NCI-H1694 treated with DMSO at 0.1 percent for 48 hours (cell line): ENCODE results near the gene ARG1.
"Not testable (repeated sequence)": the region's sequence is repeated elsewhere in the genome, so short reads cannot be mapped to it uniquely, and the experiment has no call there.

Experiments
- DNase-seq: peaks from one replicate; lab custom pipeline; 2025; lab: John Stamatoyannopoulos, UW

The ARG1 gene

GRCh38 chr6:131572686-131573415, at the start of gene ARG1:
Gene ARG1 (plus strand): TSS chr6:131573226. CDS start chr6:131573283, 57 bp downstream.
- DNase-seq: no peak

DNA sequence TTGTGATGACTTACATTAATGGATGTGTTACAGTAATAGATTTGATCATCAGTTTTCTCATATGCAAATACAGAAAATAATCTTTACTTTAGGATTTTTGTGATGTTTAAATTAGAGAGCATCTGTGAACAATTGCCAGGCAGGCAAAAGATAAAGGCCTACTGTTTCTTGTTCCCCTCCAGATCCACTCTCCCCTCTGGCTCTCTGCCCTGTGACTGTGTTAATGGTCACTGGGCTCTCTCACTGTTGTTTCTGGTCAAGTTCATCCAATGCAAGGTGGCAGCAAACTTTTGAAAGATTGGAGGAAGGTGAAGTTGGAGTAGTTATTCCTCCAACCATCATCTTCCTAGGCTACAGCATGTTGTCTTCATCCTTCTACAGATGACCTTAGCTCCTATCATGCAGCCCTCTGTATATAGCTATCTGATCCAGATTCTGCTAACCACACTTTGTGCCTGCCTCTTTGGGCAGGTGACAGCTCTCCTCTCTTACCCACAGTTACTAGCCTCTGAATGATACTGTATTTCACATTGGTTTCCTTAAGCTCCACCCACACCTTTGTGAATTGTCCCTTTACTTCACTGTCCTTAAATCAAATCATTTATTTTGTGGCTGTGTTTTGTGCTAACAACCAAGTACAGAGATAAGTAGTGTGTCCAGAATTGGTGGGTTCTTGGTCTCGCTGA, 48.9 kb upstream of the ARG1 start:
- DNase-seq: no peak

GRCh38 chr6:131524695-131525336, 48.2 kb upstream of the ARG1 start:
- no peak for DNase-seq

DNA sequence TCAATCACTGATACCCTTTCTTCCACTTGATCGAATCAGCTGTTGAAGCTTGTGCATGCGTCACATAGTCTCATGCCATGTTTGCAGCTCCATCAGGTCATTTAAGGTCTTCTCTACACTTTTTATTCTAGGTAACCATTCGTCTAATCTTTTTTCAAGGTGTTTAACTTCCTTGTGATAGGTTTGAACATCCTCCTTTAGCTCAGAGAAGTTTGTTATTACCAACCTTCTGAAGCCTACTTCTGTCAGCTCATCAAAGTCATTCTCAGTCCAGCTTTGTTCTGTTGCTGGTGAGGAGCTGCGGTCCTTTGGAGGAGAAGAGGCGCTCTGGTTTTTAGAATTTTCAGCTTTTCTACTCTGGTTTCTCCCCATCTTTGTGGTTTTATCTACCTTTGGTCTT, 42.1 kb upstream of the ARG1 start:
- not testable (repeated sequence) for DNase-seq

DNA sequence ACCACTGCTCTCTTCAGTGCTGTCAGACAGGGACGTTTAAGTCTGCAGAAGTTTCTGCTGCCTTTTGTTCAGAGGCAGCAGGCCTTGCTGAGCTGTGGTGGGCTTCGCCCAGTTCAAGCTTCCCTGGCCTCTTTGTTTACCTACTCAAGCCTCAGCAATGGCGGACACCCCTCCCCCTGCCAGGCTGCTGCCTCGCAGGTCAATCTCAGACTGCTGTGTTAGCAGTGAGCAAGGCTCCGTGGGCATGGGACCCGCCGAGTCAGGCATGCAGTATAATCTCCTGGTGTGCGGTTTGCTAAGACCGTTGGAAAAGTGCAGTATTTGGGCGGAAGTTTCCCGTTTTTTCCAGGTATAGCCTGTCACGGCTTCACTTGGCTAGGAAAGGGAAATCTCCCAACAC, 41.3 kb upstream of the ARG1 start:
- not testable (repeated sequence) for DNase-seq

DNA sequence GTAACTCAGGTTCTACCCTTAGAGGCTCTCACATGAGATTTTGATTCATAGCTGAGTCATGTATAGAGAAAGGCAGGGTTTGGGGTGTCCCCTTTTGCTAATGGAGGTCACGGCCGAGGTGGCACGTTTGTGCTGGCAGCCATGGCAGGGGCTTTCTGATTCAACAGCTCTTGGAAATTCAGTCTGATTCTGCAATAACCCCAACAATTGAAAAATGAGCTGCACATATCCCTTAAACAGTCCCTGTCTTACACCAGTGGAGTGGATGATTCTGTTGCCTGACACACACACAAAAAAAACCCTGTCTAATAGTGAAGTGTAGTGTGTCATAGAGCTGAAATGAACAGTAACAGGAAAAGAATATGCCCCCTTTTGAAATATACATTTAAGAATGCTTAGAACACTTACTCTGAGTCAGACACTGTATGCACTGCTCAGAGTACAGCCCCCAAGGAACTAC, 40.4 kb upstream of the ARG1 start:
- no peak for DNase-seq

- DNase-seq: not testable (repeated sequence)
These were observed 34.4 kb upstream of the ARG1 start for GRCh38 chr6:131538615-131539014.

DNA sequence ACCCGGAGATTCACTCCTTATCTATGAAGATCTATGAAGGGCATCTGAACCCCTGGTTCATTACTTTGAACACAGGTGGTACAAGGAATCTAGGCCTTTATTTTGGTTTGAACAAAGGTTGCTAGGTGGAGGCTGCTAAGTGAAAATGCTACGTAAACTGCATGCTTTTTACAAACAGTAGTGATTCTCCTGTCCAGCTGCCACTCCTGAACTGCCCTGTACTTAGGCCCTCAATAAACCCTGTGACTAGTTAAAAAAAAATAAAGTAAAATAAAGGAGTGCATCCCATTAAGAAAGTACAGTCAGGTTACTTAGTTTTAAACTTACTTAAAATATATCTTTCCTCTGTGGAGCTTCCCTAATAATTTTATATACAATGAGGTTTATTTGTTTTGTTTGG, 27.7 kb upstream of the ARG1 start:
- no peak for DNase-seq

DNA sequence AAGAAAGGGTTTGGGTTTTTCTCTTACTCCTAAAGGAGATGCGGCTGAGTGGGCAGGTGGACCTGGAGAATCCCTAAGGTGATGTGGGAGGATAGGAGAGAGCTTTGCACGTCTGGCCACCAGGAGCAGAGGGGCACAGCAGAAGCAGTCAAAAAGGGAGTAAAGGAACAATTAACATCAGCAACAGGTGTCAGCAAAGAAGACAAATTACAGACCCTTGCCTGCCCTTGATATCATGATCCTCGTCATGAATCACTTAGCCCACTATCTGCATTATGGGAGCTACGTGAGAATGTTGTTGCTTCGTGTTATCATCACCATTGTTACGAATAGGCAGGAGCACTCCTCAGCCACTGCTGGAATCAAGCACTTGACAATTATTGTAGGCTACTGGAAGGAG, 25.5 kb upstream of the ARG1 start:
- DNase-seq: no peak

GRCh38 chr6:131548441-131548840, 24.6 kb upstream of the ARG1 start:
- DNase-seq: no peak

- DNase-seq: no peak
These were observed 23.2 kb upstream of the ARG1 start for GRCh38 chr6:131549811-131550210.

- DNase-seq: no peak
These were observed 21.1 kb upstream of the ARG1 start for GRCh38 chr6:131551902-131552301.

GRCh38 chr6:131552572-131552971, 20.5 kb upstream of the ARG1 start:
- no peak for DNase-seq

DNA sequence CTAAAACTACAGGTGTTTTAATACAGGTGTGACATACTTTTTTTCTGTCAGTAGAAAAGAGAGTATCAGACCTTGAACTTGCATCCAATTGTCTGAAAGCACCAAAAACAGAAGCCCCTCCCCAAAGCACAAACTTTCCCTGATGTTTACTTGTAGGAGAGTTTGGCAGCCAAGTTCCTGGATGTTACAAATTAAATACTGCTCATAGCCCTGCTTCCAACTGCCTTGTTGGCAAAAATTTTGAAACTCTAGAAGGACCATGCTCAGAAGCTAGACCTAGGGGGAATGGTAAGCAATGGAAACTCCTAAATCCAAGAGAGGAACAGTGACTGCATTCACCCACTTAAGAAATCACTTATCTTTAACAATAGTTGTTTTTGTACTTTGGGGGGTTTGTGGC, 17.0 kb upstream of the ARG1 start:
- no peak for DNase-seq

GRCh38 chr6:131558922-131559321, 14.1 kb upstream of the ARG1 start:
- DNase-seq: no peak

DNA sequence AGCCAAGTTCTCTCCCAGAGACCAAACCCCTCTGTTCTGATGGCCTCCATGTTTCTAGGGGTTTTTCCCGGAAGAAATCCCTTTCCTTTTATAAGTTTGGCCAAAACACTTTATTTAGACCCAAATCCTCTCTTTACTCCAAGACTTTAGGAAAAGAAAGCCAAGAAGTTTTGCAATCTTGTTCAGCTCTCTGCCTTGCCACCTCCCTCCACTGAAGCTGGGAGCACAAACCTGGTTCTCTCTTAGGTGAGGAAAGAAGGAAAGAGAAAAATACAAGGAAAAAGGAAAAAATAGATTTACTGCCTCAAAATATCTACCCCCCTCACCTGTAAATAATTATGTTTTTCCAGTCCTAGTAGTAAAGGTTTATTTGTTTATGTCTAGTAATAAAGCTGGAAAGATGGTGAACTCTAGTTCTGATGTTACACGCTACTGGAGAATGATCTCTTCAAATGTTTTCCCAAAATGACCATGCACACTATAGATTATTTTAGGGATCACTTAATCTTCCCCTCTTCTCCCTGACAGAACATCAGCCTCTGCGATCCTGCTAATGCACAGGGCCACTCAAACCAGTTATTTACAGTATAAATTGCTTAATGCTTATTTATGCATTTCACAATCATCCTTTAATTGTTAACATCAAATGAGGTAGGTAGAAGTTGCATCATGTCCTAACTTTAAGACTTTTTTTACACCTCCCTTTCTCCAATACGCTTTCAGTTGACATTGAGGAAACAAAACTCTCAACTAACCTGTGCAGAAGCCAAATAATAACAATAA, 10.9 kb upstream of the ARG1 start:
- DNase-seq: no peak

- DNase-seq: no peak
These were observed 8.0 kb upstream of the ARG1 start for GRCh38 chr6:131565056-131565455.

DNA sequence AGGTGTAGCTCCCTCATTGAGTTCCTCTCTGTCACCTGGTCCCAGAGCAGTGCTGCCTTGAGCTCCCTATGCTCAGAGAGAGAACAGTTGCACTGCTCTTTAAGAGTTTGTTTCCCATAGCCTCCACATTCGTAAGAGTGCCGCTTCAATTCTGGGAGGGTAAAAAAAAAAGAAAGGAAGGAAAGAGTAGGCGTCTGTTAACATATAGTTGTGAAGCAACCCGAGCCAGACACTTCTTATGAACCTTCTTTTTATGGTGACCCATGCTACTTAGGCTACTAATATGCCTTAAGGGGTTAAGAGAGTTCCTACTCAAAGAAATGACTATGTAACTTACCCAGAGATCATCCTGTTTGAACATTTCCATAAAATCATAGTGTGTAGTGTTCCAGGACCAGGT, 4.3 kb upstream of the ARG1 start:
- DNase-seq: no peak

DNA sequence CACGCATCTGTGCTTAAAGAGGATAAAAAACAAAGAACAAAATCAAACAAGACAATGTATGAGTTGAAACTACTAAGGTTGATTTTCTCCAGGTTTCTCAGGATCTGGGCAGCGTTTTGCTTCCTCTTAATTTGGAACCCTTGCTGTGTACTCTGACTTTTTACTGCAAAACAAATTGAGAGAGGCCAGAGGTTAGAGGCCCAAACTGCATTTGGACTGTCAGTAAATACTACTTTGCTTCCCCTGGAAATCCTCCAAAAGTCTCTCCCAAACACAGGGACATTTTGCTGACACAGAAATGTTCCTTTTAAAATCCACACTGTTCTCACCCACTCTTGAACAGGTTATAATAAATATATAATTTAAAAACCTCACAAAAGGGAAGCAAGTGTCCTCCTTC, 1.1 kb downstream of the ARG1 start:
- no peak for DNase-seq

DNA sequence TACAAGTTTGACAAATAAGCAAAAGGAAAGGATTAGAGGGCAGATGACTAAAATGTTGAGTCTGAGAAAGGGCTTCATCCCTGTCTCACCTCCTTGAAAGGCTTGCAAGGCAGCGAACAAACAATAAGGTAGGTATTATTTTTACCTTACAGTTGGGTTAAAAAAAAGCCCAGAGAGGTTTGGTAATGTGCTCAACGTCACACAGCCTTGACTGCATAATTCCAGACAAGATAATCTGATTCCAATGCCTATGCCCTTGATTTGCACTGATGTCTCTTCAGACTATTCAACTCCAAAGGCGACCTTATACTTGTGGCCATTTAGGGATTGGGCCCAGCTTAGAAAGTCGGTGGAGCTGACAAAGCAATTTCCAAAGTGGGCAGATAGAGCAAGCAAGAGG, 1.7 kb downstream of the ARG1 start:
- DNase-seq: no peak

DNA sequence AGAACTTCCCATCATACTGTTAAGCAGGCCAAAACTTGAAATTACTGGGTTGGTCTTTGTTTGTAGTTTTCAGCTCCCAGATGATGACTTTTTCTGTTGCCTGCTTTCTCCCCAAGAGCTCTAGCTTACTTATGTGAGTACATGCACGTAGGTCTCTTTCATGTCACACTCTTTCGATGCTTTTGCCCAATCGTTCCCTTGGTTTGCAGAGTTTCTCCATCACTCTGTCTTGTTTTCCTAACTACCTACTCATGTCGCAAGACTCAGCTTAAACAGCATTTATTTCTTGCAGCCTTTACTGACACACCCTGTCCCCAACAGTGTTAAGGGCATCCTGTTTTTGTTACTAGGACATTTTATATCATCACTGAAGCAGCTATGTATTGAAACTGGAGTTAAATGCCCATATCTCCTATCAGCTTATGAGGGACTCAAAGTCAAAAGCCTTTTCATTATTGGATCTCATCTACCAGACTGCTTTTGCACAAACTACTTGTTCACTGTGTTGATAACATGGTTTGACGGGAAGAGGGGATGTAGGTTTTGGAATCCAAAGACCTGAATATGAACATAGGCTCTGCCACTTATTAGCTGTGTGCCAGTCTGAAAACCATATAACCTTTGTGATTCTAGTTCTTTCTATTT, 2.9 kb downstream of the ARG1 start:
- no peak for DNase-seq

DNA sequence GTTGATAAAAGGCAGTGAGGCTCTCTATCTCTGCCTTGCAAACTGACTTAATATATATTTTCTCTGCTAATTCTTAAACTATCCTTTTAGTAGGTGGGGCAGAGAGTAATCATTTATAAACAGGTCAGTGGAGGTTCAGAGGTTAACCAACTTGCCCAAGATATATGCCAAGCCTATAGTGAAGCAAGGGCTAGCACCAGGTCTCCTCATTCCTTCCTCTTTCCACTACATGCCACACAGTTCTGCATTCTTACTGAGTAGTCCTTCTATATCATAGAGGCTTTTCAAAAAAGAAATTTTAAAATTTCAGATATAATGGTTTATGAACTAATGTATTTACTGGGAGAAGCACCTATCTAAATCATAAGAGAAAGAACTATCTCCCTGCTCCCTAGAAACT, 8.5 kb downstream of the ARG1 start:
- DNase-seq: no peak
